Stomach (tissue), 4 donors: ENCODE measurements around the gene GOT1.

Experiments
- EP300 ChIP-seq: sonication (generic); formaldehyde crosslinking; IDR thresholded peaks from one replicate; pipeline ENCODE4 v1.6.1; 2017; ENCODE audit warnings: antibody characterized with exemption
- POLR2AphosphoS5 ChIP-seq, 3 donors: sonication (generic); formaldehyde crosslinking; IDR thresholded peaks; one replicate each; pipeline ENCODE4 v1.6.1; 2016; ENCODE audit warnings: antibody characterized with exemption in 3 of 3
- TF ChIP-seq, protein P1 (sequence below), 7 experiments: fragments of 450-650 bp in 4 of 7; fragments of 200-600 bp in 3 of 7; sonication (generic) in 3 of 7; IDR thresholded peaks; one replicate each; pipeline ENCODE4 v1.5.1; 2016 to 2019; ENCODE audit warnings: antibody characterized with exemption in 7 of 7, control low read depth in 2 of 7, mild to moderate bottlenecking in 1 of 7

DNA sequence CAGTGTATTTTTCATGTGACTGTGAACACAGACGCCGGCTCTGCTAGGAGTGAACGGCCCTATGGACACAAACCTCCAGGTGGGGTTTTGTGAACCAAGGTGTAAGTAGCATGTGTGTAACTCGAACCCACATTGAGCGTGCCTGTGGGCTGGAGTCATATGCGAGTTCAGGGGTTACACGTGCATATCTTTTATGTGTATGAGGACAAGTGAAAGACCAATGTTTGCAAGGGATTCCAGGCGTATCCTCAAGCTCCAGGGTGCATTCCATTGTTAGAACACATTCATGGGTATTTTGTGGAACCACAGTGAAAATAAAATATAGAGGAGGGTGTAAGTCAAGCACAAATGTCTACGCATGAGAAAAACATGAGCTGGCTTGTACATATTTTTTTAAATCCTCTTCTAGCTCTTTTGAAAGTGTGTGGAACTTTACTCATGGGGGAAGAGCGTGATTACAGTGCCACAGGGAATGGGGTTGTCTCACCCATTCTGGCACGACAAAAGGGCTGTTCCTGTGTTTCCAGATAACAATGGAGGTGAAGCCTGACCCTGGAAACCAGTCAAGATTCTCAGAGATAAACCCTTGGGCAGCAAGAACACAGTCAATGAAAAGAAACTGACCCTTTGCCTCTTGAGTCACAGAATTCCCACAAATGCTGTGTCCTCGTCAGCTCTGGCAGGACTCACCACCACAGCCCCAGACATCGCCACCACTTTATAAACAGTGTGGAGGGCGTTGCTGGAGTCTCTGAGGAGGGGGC is 37.0 kb upstream of the GOT1 start:
- TF ChIP-seq, protein P1, sequence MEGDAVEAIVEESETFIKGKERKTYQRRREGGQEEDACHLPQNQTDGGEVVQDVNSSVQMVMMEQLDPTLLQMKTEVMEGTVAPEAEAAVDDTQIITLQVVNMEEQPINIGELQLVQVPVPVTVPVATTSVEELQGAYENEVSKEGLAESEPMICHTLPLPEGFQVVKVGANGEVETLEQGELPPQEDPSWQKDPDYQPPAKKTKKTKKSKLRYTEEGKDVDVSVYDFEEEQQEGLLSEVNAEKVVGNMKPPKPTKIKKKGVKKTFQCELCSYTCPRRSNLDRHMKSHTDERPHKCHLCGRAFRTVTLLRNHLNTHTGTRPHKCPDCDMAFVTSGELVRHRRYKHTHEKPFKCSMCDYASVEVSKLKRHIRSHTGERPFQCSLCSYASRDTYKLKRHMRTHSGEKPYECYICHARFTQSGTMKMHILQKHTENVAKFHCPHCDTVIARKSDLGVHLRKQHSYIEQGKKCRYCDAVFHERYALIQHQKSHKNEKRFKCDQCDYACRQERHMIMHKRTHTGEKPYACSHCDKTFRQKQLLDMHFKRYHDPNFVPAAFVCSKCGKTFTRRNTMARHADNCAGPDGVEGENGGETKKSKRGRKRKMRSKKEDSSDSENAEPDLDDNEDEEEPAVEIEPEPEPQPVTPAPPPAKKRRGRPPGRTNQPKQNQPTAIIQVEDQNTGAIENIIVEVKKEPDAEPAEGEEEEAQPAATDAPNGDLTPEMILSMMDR (IDR thresholded peaks at IDR 0.05) = no peak
- no peak for TF ChIP-seq EP300
- no peak for TF ChIP-seq POLR2AphosphoS5 (IDR thresholded peaks at IDR 0.05)
